ENCODE measurements around the gene UPF1.

Gene UPF1

GRCh38 chr19:18858906-18859646 lies 27.3 kb downstream of the UPF1 start:
- DNase-seq, result no peak

GRCh38 chr19:18859676-18860301 lies 28.0 kb downstream of the UPF1 start:
- no peak for DNase-seq

GRCh38 chr19:18860302-18860700 lies 28.5 kb downstream of the UPF1 start:
- DNase-seq, result no peak

GRCh38 chr19:18860725-18861124 lies 29.0 kb downstream of the UPF1 start:
- DNase-seq, result no peak

GRCh38 chr19:18861235-18861634 lies 29.5 kb downstream of the UPF1 start:
- DNase-seq, result no peak

GRCh38 chr19:18861917-18862316 lies 30.2 kb downstream of the UPF1 start:
- DNase-seq, result no peak

- DNase-seq, result no peak
Measured at GRCh38 chr19:18862976-18863842, 31.4 kb downstream of the UPF1 start.

GRCh38 chr19:18863843-18864362 lies 32.1 kb downstream of the UPF1 start:
- DNase-seq, result no peak

- no peak for DNase-seq
Measured at GRCh38 chr19:18865106-18865972, 33.6 kb downstream of the UPF1 start.

GRCh38 chr19:18865973-18866799 lies 34.4 kb downstream of the UPF1 start:
- no peak for DNase-seq

GRCh38 chr19:18866800-18867123 lies 35.0 kb downstream of the UPF1 start:
- no peak for DNase-seq

- no peak for DNase-seq
Measured at GRCh38 chr19:18867199-18867598, 35.4 kb downstream of the UPF1 start.

GRCh38 chr19:18867751-18868150 lies 36.0 kb downstream of the UPF1 start:
- DNase-seq, result no peak

- no peak for DNase-seq
Measured at GRCh38 chr19:18868380-18869022, 36.7 kb downstream of the UPF1 start.

GRCh38 chr19:18869023-18869618 lies 37.4 kb downstream of the UPF1 start:
- DNase-seq, result no peak

- no peak for DNase-seq
Measured at GRCh38 chr19:18869781-18870530, 38.2 kb downstream of the UPF1 start.

- no peak for DNase-seq
Measured at GRCh38 chr19:18870531-18871172, 38.9 kb downstream of the UPF1 start.

GRCh38 chr19:18871543-18871942 lies 39.8 kb downstream of the UPF1 start:
- no peak for DNase-seq

- DNase-seq, result no peak
Measured at GRCh38 chr19:18875726-18876125, 44.0 kb downstream of the UPF1 start.
